ENCODE data around the gene TSPAN17.

DNA sequence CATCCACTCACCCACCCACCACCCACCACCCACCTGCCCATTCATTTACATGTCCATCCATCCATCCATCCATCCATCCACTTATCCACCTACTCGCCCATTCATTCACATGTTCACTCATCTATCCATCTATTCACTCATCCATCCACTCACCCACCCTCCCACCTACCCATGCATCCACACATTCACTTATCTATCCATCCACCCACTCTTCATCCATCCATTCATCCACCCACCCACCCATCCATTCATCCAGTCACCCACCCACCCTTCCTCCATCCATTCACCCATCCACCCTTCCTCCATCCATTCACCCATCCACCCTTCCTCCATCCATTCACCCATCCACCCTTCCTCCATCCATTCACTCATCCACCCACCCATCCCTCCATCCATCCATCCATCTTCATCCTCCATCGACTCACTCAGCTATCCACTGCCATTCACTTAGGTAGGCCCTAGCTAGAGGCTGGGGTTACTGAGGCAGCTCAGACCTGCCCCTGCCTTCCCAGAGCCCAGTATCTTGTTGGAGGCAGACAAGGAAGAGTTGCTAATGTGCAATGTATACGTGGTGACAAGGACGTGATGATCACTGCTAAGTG, 12.7 kb downstream of the TSPAN17 start:
- TF ChIP-seq, protein P1, sequence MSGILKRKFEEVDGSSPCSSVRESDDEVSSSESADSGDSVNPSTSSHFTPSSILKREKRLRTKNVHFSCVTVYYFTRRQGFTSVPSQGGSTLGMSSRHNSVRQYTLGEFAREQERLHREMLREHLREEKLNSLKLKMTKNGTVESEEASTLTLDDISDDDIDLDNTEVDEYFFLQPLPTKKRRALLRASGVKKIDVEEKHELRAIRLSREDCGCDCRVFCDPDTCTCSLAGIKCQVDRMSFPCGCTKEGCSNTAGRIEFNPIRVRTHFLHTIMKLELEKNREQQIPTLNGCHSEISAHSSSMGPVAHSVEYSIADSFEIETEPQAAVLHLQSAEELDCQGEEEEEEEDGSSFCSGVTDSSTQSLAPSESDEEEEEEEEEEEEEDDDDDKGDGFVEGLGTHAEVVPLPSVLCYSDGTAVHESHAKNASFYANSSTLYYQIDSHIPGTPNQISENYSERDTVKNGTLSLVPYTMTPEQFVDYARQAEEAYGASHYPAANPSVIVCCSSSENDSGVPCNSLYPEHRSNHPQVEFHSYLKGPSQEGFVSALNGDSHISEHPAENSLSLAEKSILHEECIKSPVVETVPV (CRISPR knock-in tag; IDR thresholded peaks at IDR 0.05): no peak
- TF ChIP-seq ZC3H10 (CRISPR knock-in tag; IDR thresholded peaks at IDR 0.05) (no peak), TOX (CRISPR knock-in tag; IDR thresholded peaks at IDR 0.05; ENCODE audit: borderline replicate concordance) (no peak), ZFP30 (CRISPR knock-in tag; IDR thresholded peaks at IDR 0.05) (no peak), RARB (CRISPR knock-in tag; IDR thresholded peaks at IDR 0.05) (no peak), ZFP3 (CRISPR knock-in tag; IDR thresholded peaks at IDR 0.05) (no peak), OSR1 (CRISPR knock-in tag; IDR thresholded peaks at IDR 0.05) (no peak), ARNTL (CRISPR knock-in tag; IDR thresholded peaks at IDR 0.05; ENCODE audit: borderline replicate concordance, low read depth) (no peak)
- TF ChIP-seq, protein P2, sequence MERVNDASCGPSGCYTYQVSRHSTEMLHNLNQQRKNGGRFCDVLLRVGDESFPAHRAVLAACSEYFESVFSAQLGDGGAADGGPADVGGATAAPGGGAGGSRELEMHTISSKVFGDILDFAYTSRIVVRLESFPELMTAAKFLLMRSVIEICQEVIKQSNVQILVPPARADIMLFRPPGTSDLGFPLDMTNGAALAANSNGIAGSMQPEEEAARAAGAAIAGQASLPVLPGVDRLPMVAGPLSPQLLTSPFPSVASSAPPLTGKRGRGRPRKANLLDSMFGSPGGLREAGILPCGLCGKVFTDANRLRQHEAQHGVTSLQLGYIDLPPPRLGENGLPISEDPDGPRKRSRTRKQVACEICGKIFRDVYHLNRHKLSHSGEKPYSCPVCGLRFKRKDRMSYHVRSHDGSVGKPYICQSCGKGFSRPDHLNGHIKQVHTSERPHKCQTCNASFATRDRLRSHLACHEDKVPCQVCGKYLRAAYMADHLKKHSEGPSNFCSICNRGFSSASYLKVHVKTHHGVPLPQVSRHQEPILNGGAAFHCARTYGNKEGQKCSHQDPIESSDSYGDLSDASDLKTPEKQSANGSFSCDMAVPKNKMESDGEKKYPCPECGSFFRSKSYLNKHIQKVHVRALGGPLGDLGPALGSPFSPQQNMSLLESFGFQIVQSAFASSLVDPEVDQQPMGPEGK (CRISPR knock-in tag; IDR thresholded peaks at IDR 0.05; ENCODE audit: borderline replicate concordance): no peak

Data from SK-N-SH treated with all-trans-retinoic acid at 6 μM for 48 hours (cell line).